HepG2 (cell line): Measurements from ENCODE around the gene AGAP3.

ENCODE experiments used
- FOSL2 ChIP-seq: sonication (generic); formaldehyde crosslinking; IDR thresholded peaks from 2 replicates; pipeline ENCODE4 v1.4.0; 2020; ENCODE audit warnings: missing genetic modification reagents
- FOXK1 ChIP-seq: sonication (generic); formaldehyde crosslinking; IDR thresholded peaks from 2 replicates; pipeline ENCODE4 v1.4.0; 2020; ENCODE audit warnings: low read depth, missing genetic modification reagents, borderline replicate concordance
- MNT ChIP-seq: fragments of 450-650 bp; IDR thresholded peaks from 2 replicates; pipeline ENCODE4 v1.6.1; 2016
- PAWR ChIP-seq: sonication (generic); formaldehyde crosslinking; IDR thresholded peaks from 2 replicates; pipeline ENCODE4 v1.4.0; 2020; ENCODE audit warnings: missing genetic modification reagents, mild to moderate bottlenecking, borderline replicate concordance
- ZNF138 ChIP-seq: sonication (generic); formaldehyde crosslinking; IDR thresholded peaks from 2 replicates; pipeline ENCODE4 v1.5.0; 2020; ENCODE audit warnings: mild to moderate bottlenecking, low read depth, missing genetic modification reagents
- ZNF503 ChIP-seq: sonication (generic); formaldehyde crosslinking; IDR thresholded peaks from 2 replicates; pipeline ENCODE4 v1.4.0; 2020; ENCODE audit warnings: missing genetic modification reagents

- TF ChIP-seq ZNF138 (CRISPR knock-in tag) (no peak), MNT (no peak), FOXK1 (CRISPR knock-in tag) (no peak), FOSL2 (CRISPR knock-in tag) (no peak), PAWR (no peak), ZNF503 (CRISPR knock-in tag) (no peak)
Observed at GRCh38 chr7:151071032-151071866, 15.0 kb upstream of the AGAP3 start.
